Lower lobe of right lung (tissue), 2 donors: ENCODE measurements around the gene MEOX1. TPM values are rescaled to one million over a fixed set of nuclear protein-coding genes. Genes with fewer than 3 reads are reported as not detected.

ENCODE experiments used
- ATAC-seq, 2 donors: fragments of 200-7000 bp; cut with Tn5 transposase; one replicate each; pipeline ENCODE4 v1.9.1; 2020 to 2022; ENCODE audit warnings: mild to moderate bottlenecking in 2 of 2, moderate library complexity in 2 of 2
- DNase-seq: peaks from one replicate; pipeline ENCODE4 v3.0.0-alpha.2; 2020
- H3K27ac ChIP-seq: fragments of 200-600 bp; one replicate; pipeline ENCODE4 v1.8.0; 2022
- H3K27me3 ChIP-seq: fragments of 200-600 bp; one replicate; pipeline ENCODE4 v1.8.0; 2022; ENCODE audit warnings: low read depth
- H3K36me3 ChIP-seq: fragments of 200-600 bp; one replicate; pipeline ENCODE4 v1.8.0; 2022; ENCODE audit warnings: mild to moderate bottlenecking
- H3K4me1 ChIP-seq: fragments of 200-600 bp; one replicate; pipeline ENCODE4 v1.8.0; 2022
- H3K4me3 ChIP-seq: fragments of 200-600 bp; one replicate; pipeline ENCODE4 v1.8.0; 2022; ENCODE audit warnings: mild to moderate bottlenecking
- H3K9me3 ChIP-seq: fragments of 200-600 bp; one replicate; pipeline ENCODE4 v1.8.0; 2022
- intact Hi-C: fragments of 100-400 bp; cut with DNase I; formaldehyde crosslinking; loops from one replicate; pipeline ENCODE4 v1.11.0; 2022
- total RNA-seq: library from RNA; stranded (reverse); fragmentation: NEBNext Ultra II Directional; extraction: Animal tissue kit (Norgen Biotek cat#: 25700); gene quantifications from one replicate; pipeline ENCODE4 v1.2.1, GENCODE V29; 2021
- TF ChIP-seq, protein P1 (sequence below): fragments of 200-600 bp; IDR thresholded peaks from one replicate; pipeline ENCODE4 v1.8.0; 2022; ENCODE audit warnings: antibody characterized with exemption, mild to moderate bottlenecking
- donor health status: DM: no; HTN: yes; CAD: no; lungs with severe emphysema.

Gene MEOX1
- total RNA-seq, 1 donor from 2014 or later = 0.86 TPM

DNA sequence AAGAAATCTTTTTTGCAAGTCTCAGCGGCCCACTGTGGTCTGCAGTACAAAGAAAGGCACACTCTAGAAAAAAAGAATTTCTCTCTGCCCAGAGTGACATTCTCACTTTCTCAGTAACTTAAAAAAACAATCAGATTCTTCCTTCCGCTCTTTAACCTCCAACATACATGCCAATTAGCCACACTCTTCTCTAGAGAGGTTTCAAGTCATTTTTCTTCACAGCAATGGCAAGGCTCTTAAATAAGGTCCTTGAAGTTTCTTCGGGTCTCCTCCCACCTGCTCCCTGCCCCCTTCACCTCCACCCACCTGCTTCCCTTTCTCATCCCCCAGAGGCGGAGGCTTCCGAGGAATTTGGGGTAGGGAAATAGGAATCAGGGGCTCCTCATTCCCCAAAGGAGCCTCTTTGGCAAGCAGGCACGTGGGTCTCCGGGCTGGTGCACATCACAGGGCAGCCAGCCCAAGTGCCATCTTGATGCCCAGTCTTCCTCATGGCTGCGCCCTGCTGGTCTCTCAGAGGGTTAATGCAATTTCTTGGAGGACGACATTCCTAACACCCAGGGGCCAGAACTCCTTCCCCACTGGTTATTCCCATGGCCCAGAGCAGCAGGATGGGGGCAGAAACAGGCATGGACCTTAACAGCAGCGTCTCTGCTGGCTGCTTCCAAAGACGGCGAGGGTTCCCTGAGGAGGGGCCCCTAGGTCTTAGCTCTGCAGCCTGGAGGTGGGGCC lies 855 bp upstream of the MEOX1 start:
- no peak overlapping the region for H3K27ac ChIP-seq
- DNase-seq (no peak), ATAC-seq (no peak)
- H3K4me1 ChIP-seq = no peaks in the 10 kb centered on the region
- H3K36me3 ChIP-seq = no peaks in the 10 kb centered on the region
- H3K9me3 ChIP-seq = no peaks in the 10 kb centered on the region
- TF ChIP-seq, protein P1, sequence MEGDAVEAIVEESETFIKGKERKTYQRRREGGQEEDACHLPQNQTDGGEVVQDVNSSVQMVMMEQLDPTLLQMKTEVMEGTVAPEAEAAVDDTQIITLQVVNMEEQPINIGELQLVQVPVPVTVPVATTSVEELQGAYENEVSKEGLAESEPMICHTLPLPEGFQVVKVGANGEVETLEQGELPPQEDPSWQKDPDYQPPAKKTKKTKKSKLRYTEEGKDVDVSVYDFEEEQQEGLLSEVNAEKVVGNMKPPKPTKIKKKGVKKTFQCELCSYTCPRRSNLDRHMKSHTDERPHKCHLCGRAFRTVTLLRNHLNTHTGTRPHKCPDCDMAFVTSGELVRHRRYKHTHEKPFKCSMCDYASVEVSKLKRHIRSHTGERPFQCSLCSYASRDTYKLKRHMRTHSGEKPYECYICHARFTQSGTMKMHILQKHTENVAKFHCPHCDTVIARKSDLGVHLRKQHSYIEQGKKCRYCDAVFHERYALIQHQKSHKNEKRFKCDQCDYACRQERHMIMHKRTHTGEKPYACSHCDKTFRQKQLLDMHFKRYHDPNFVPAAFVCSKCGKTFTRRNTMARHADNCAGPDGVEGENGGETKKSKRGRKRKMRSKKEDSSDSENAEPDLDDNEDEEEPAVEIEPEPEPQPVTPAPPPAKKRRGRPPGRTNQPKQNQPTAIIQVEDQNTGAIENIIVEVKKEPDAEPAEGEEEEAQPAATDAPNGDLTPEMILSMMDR = no peak
- no peaks in the 10 kb centered on the region for H3K27me3 ChIP-seq
- intact Hi-C loops = no loop called here
- no peak overlapping the region for H3K4me3 ChIP-seq

DNA sequence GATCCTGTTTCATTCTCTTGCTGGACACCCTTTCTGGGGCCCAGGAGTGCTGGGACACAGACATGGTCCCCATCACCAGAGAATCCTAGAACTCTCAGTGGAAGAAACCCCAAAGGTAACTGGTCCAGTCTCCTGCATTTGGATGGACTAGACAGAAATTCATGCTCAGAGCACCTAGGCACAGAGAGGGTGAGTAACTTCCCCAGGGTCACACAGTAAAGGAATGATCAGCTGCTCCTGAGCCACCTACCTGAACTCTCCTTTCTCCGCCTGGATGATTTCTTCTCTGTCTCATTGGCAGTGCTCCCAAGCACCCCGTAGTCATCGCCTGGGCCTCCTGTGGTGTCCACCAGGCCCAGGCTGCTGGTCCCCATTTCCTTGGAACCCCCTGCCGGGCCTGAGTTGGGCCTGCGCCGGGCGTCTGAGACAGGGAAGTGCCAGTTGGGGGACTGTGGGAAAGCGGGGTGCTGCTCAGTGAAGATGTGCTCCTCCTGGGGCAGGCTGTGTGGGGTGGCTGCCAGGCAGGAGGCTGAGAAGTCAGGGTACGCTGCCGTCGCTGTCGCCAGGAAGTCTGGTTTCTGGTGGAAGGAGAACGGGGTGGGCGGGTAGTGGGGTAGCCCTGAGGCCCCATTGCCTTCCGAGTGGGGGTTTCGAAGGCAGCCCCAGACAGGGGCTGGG lies 767 bp downstream of the MEOX1 start:
- no peaks in the 10 kb centered on the region for H3K9me3 ChIP-seq
- no peak overlapping the region for H3K27ac ChIP-seq
- no peaks in the 10 kb centered on the region for H3K36me3 ChIP-seq
- intact Hi-C loops = no loop called here
- H3K4me3 ChIP-seq = peak overlapping the region; percentile 6
- H3K4me1 ChIP-seq = peaks cover 6% of the 10 kb centered on the region
- ATAC-seq (no peak), DNase-seq (no peak)
- TF ChIP-seq, protein P1 = no peak
- H3K27me3 ChIP-seq = no peaks in the 10 kb centered on the region

DNA sequence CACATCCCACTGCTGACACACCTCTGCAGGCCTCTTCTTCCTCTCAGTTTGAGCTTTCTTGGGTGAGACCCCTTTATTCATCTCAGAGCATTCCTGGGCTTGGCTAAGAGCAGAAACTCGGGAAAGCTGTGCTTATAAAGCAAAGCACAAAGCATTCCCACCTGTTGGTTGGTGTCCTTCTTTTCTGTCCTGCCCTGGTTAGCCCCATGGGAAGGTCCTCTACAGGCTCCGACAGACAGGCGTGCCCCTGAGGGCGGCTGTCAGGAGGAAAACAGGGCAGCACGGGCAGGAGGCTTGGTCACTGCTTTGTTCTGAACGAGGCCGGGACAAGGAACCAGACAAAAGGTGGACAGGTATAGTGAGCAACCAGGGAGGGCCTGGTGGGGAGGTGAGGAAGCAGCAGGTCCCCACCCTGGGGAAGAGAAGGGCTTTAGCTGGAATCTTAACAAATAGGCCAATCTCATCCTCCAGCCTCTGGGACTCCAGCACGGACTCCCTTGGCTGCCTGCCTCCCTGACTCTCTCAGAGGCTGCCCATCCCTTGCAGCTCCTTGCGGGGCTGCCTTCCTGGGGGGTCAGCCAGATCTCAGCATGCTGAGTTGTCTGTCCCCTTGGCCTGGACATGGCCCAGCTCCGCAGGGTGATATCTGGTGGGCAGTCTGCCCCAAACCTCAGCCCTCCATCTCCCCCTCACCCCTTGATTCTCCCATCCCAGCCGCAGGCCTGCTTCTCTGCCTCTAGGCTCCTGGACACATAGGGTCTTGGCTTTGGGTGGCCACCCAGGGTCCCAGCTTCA lies 1.7 kb downstream of the MEOX1 start:
- H3K27ac ChIP-seq = no peak overlapping the region
- no peak for ATAC-seq

DNA sequence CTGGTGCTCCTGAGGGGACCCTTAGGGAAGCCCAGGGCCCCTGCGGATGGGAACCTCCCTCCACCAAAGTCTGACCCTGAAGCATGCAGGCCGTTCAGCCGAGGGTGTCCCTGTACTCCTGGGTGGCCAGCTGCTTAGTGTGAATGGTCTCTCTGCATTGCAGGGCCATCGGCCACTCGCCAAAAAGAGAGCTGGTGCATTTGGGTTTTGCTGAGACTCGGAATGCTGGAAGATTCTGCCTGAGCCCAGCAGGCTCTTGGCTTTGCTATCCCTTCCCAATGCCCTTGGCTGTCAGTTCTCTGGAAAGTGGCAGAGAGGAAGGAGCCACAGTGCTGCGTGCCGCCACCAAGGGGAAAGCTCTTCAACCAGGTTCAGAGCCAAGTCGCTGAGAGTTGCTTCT lies 2.8 kb downstream of the MEOX1 start:
- ATAC-seq = no peak
- Histone ChIP-seq H3K36me3 (no peaks in the 10 kb centered on the region), H3K4me3 (no peak overlapping the region), H3K9me3 (no peaks in the 10 kb centered on the region), H3K4me1 (peaks cover 9% of the 10 kb centered on the region), H3K27ac (no peak overlapping the region), H3K27me3 (no peaks in the 10 kb centered on the region)
- DNase-seq = no peak
- intact Hi-C loops = no loop called here
- TF ChIP-seq, protein P1 = no peak

More for the DNA sequence above, 1.7 kb downstream of the MEOX1 start:
- TF ChIP-seq, protein P1 = no peak
- intact Hi-C loops = no loop called here
- Histone ChIP-seq H3K27me3 (no peaks in the 10 kb centered on the region), H3K36me3 (no peaks in the 10 kb centered on the region), H3K4me1 (peaks cover 9% of the 10 kb centered on the region), H3K4me3 (no peak overlapping the region), H3K9me3 (no peaks in the 10 kb centered on the region)
- DNase-seq = no peak

DNA sequence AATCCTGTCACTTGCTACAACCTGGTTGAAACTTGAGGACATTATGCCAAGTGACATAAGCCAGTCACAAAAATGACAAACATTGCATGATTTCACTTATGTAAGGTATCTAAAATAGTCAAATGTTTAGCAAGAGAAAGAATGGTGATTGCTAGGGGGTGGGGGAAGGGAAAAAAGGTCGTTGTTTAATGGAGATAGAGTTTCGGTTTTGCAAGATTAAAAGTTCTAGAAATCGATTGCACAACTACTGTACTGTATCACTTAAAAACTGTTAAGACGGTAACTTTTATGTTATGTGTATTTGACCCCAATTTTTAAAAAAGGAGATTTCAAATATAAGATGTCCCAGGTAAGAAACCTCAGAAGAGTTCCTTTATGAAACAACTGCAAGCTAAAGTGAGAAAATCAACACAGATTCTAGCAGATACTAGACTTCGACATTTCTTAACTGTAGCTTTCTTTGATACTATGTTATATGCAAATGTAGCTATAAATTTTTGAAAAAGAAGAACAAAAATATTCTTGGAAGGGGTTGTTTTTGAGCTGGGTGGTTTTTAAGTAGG lies 5.9 kb downstream of the MEOX1 start:
- H3K9me3 ChIP-seq = no peaks in the 10 kb centered on the region
- DNase-seq = no peak
- intact Hi-C loops = no loop called here
- TF ChIP-seq, protein P1 = no peak
- peaks cover 9% of the 10 kb centered on the region for H3K4me1 ChIP-seq
- H3K27me3 ChIP-seq = no peaks in the 10 kb centered on the region
- no peaks in the 10 kb centered on the region for H3K36me3 ChIP-seq
- no peak overlapping the region for H3K27ac ChIP-seq
- ATAC-seq = peak in 1 of 2 donors; percentile 47
- no peak overlapping the region for H3K4me3 ChIP-seq
